Erythroblast (primary cell): Measurements from ENCODE around the gene C1orf167.

Experiments used
- GATA1 ChIP-seq: IDR thresholded peaks from 2 replicates; pipeline ENCODE4 v1.6.1; 2011; ENCODE audit warnings: low read depth, mild to moderate bottlenecking, control low read depth, low read length, moderate library complexity
- POLR2A ChIP-seq: IDR thresholded peaks from 2 replicates; pipeline ENCODE4 v1.6.1; 2011; ENCODE audit warnings: mild to moderate bottlenecking, low read length

DNA sequence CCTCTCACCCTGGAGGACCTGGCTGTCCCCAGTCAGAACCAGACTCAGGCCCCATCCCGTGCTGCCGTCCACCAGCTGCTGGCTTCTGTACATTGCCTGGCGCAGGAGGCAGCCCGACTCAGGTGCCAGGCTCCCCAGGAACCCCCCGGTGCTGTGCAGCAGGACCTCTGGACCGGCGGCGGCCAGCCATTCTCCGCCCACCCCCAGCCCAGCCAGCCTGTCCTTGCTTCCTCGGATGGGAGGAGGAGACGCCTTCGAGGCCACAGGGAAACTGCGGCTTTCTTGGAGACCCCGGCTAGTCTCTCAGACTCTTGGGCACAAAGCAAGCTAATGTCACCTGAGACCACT lies 4.4 kb downstream of the C1orf167 start:
- TF ChIP-seq POLR2A (no peak), GATA1 (no peak)
